Calu3 (cell line): Measurements from ENCODE around the gene RANBP9. TPM values are rescaled to one million over a fixed set of nuclear protein-coding genes. Genes with fewer than 3 reads are reported as not detected.

Source experiments
- BruUV-seq: library from RNA; stranded (reverse); fragments of 400-500 nt; replicated peaks from 2 replicates; lab custom pipeline; 2021; lab: Mats Ljungman, UMichigan
- CTCF ChIA-PET: fragments of 300-600 bp; sonication (Branson Sonifier 250); formaldehyde crosslinking; loops from one replicate; lab custom pipeline; 2022; ENCODE audit warnings: antibody characterized with exemption; lab: Charles Lee
- DNase-seq: peaks from one replicate; pipeline ENCODE4 v3.0.0; 2022
- H3K27ac Mint-ChIP-seq: one replicate; pipeline ENCODE4 v1.8.0; 2022; ENCODE audit warnings: mixed read lengths; ENCODE audit not compliant: unreplicated experiment
- H3K27me3 Mint-ChIP-seq: one replicate; pipeline ENCODE4 v1.8.0; 2022; ENCODE audit warnings: mixed read lengths; ENCODE audit not compliant: unreplicated experiment
- H3K36me3 Mint-ChIP-seq: one replicate; pipeline ENCODE4 v1.8.0; 2022; ENCODE audit warnings: mild to moderate bottlenecking, moderate library complexity, mixed read lengths; ENCODE audit not compliant: insufficient read depth, unreplicated experiment
- H3K4me1 Mint-ChIP-seq: one replicate; pipeline ENCODE4 v1.8.0; 2022; ENCODE audit warnings: mild to moderate bottlenecking, low read depth, mixed read lengths; ENCODE audit not compliant: unreplicated experiment
- H3K4me3 Mint-ChIP-seq: one replicate; pipeline ENCODE4 v1.8.0; 2022; ENCODE audit warnings: mild to moderate bottlenecking, low read depth, moderate library complexity, mixed read lengths; ENCODE audit not compliant: unreplicated experiment
- H3K9me3 Mint-ChIP-seq: one replicate; pipeline ENCODE4 v1.8.0; 2022; ENCODE audit warnings: low read depth, mixed read lengths; ENCODE audit not compliant: unreplicated experiment
- CTCF ChIP-seq: fragments of 200-600 bp; IDR thresholded peaks from one replicate; pipeline ENCODE4 v1.8.0; 2022; ENCODE audit warnings: antibody characterized with exemption; ENCODE audit not compliant: unreplicated experiment
- intact Hi-C: fragments of 100-400 bp; cut with micrococcal nuclease; formaldehyde crosslinking; loops from one replicate; pipeline ENCODE4 v1.10.0; 2022; ENCODE audit not compliant: unreplicated experiment
- total RNA-seq: library from RNA; stranded (reverse); gene quantifications from 2 replicates; pipeline ENCODE4 v1.2.3, GENCODE V29; 2022

RANBP9 gene
- total RNA-seq, 1 experiment from 2014 or later: 20.4 TPM

- no peak for DNase-seq
- BruUV-seq: no TSS peak
- no peaks in the 10 kb centered on the region for H3K9me3 Mint-ChIP-seq
- no peak overlapping the region for H3K27ac Mint-ChIP-seq
- intact Hi-C loops: no loop called here
- no peak overlapping the region for H3K4me3 Mint-ChIP-seq
- peaks cover 13% of the 10 kb centered on the region for H3K4me1 Mint-ChIP-seq
- H3K27me3 Mint-ChIP-seq: no peaks in the 10 kb centered on the region
- no peak for TF ChIP-seq CTCF
- peaks cover 6% of the 10 kb centered on the region for H3K36me3 Mint-ChIP-seq
- CTCF ChIA-PET: no interaction called here
Observed at GRCh38 chr6:13696226-13696625, 15.4 kb downstream of the RANBP9 start.

GRCh38 chr6:13695252-13695651 is 16.4 kb downstream of the RANBP9 start:
- CTCF ChIA-PET: no interaction called here
- no peaks in the 10 kb centered on the region for H3K9me3 Mint-ChIP-seq
- peaks cover 3% of the 10 kb centered on the region for H3K4me1 Mint-ChIP-seq
- no peaks in the 10 kb centered on the region for H3K27me3 Mint-ChIP-seq
- no TSS peak for BruUV-seq
- intact Hi-C loops: no loop called here
- H3K36me3 Mint-ChIP-seq: peaks cover 6% of the 10 kb centered on the region
- TF ChIP-seq CTCF: no peak
- DNase-seq: no peak
- no peak overlapping the region for H3K27ac Mint-ChIP-seq
- no peak overlapping the region for H3K4me3 Mint-ChIP-seq

GRCh38 chr6:13694562-13694961 is 17.1 kb downstream of the RANBP9 start:
- peaks cover 6% of the 10 kb centered on the region for H3K36me3 Mint-ChIP-seq
- no peaks in the 10 kb centered on the region for H3K4me1 Mint-ChIP-seq
- intact Hi-C loops: no loop called here
- CTCF ChIA-PET: no interaction called here
- DNase-seq: no peak
- no TSS peak for BruUV-seq
- H3K27ac Mint-ChIP-seq: no peak overlapping the region
- H3K9me3 Mint-ChIP-seq: no peaks in the 10 kb centered on the region
- H3K4me3 Mint-ChIP-seq: no peak overlapping the region
- no peaks in the 10 kb centered on the region for H3K27me3 Mint-ChIP-seq
- no peak for TF ChIP-seq CTCF

- H3K4me3 Mint-ChIP-seq: no peak overlapping the region
- H3K4me1 Mint-ChIP-seq: no peaks in the 10 kb centered on the region
- BruUV-seq: no TSS peak
- no peaks in the 10 kb centered on the region for H3K27me3 Mint-ChIP-seq
- intact Hi-C loops: no loop called here
- DNase-seq: no peak
- no peak for TF ChIP-seq CTCF
- no peaks in the 10 kb centered on the region for H3K36me3 Mint-ChIP-seq
- no peaks in the 10 kb centered on the region for H3K9me3 Mint-ChIP-seq
- no peak overlapping the region for H3K27ac Mint-ChIP-seq
- CTCF ChIA-PET: no interaction called here
Observed at GRCh38 chr6:13689511-13690256, 22.0 kb downstream of the RANBP9 start.
